Astrocyte of the spinal cord (primary cell): ENCODE data around the gene HES7.
"Not testable (repeated sequence)": the region's sequence is repeated elsewhere in the genome, so short reads cannot be mapped to it uniquely, and the experiment has no call there.

Experiments used
- DNase-seq: peaks from one replicate; pipeline ENCODE4 v3.0.0; 2011; ENCODE audit warnings: low read depth, low spot score
- H3K4me3 ChIP-seq: 2 replicates; pipeline ENCODE4 v1.5.1; 2011; ENCODE audit warnings: low read depth, mild to moderate bottlenecking, low read length, moderate library complexity
- in situ Hi-C: cut with HindIII; loops from 2 replicates; pipeline ENCODE4 v1.10.0; 2017; ENCODE audit warnings: low sequenced_read_pairs
- TF ChIP-seq, protein P1 (sequence below): IDR thresholded peaks from 2 replicates; pipeline ENCODE4 v1.5.1; 2012; ENCODE audit warnings: low read depth, mild to moderate bottlenecking, low read length, inconsistent platforms

HES7 gene

GRCh38 chr17:8123695-8124349 is at the start of gene HES7:
Gene HES7 (minus strand): TSS chr17:8124106. CDS start chr17:8124084, 22 bp downstream.
- in situ Hi-C loops: no loop called here
- peak within 1 kb of the TSS; percentile 56 for H3K4me3 ChIP-seq
- TF ChIP-seq, protein P1, sequence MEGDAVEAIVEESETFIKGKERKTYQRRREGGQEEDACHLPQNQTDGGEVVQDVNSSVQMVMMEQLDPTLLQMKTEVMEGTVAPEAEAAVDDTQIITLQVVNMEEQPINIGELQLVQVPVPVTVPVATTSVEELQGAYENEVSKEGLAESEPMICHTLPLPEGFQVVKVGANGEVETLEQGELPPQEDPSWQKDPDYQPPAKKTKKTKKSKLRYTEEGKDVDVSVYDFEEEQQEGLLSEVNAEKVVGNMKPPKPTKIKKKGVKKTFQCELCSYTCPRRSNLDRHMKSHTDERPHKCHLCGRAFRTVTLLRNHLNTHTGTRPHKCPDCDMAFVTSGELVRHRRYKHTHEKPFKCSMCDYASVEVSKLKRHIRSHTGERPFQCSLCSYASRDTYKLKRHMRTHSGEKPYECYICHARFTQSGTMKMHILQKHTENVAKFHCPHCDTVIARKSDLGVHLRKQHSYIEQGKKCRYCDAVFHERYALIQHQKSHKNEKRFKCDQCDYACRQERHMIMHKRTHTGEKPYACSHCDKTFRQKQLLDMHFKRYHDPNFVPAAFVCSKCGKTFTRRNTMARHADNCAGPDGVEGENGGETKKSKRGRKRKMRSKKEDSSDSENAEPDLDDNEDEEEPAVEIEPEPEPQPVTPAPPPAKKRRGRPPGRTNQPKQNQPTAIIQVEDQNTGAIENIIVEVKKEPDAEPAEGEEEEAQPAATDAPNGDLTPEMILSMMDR: no peak
- DNase-seq: no peak

DNA sequence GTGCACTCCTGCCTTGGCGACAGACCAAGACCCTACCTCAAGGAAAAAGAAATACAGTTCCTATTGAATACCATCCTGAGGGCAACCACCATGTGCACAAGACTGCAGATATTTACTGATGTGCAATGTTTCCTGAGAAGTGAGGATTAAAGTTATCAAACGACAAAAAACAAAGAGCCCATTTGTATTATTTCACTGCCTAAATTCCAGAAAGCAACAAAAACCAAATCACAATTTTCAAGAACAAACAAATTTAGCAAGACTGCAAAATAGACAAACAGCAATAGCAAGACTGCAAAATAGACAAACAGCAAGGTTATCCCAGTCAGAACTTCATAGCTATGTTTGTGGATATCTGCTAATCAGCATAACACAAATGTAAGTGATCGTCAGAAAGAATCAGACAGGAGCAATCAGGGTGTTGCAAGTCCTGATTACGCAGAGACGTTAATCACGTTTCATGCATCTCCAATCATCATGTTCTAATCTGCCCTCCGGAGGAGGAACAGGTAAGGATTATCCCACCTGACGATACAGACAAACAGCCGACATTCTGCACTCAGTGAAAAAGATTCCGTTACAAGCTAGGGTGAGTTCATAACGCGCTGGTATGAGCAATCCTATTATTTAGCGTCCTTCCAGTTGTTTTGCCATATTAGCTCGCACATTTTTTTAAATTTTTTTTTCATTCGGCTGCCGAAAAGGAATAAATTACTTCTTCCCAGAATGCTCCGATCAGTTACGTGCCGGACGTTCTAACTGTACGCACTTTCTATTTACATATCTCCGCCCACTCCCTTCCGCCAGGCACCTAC is 49.4 kb upstream of the HES7 start:
- TF ChIP-seq, protein P1: no peak
- H3K4me3 ChIP-seq: peak overlapping the region; percentile 38
- peak; percentile 98 for DNase-seq
- in situ Hi-C loops: no loop called here

DNA sequence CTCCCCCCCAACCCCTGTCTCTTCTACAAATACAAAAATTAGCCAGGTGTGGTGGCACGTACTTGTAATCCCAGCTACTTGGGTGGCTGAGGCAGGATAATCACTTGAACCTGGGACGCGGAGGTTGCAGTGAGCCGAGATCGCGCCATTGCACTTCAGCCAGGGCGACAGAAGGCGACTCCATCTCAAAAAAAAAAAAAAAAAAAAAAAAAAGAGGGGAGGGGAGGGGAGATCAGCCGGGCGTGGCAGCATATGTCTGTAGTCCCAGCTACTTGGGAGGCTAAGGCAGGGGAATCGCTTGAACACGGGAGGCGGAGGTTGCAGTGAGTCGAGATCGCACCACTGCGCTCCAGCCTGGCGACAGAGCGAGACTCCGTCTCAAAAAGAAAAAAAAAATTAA is 46.3 kb upstream of the HES7 start:
- DNase-seq, H3K4me3 ChIP-seq, in situ Hi-C loops: not testable (repeated sequence)

- TF ChIP-seq, protein P1: no peak
- no peak overlapping the region for H3K4me3 ChIP-seq
- no peak for DNase-seq
- in situ Hi-C loops: no loop called here
Observed at GRCh38 chr17:8167526-8167925, 43.6 kb upstream of the HES7 start.

GRCh38 chr17:8166731-8167130 is 42.8 kb upstream of the HES7 start:
- TF ChIP-seq, protein P1: no peak
- in situ Hi-C loops: no loop called here
- DNase-seq: no peak
- H3K4me3 ChIP-seq: no peak overlapping the region

DNA sequence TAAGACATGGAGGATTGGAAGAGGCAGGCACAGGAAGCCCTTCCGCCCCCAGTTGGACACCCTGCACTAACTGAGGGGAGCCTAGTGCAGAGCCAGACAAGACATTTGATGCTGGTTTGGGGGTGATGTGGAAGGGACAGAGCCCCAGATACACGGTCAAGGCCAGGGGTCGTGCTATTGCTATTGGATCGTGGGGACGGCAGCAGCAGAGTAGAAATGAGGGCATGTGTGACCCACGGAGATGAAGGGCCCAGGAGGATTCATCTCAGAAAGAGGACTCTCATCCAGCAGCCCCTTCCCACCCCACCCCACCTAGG is 40.9 kb upstream of the HES7 start:
- no peak for DNase-seq
- in situ Hi-C loops: no loop called here
- TF ChIP-seq, protein P1: no peak
- no peak overlapping the region for H3K4me3 ChIP-seq
